H1 (cell line): ENCODE measurements around the gene SOS1.

Source experiments
- CTCF ChIP-seq, 3 experiments: IDR thresholded peaks; 1 replicate in 2 of 3; 2 replicates in 1 of 3; pipeline versions ENCODE4 v1.5.1 to v1.6.1; 2011; ENCODE audit warnings: low read length in 3 of 3, mild to moderate bottlenecking in 3 of 3, inconsistent platforms in 2 of 3, low read depth in 1 of 3, moderate library complexity in 1 of 3; ENCODE audit not compliant: insufficient read depth in 1 of 3; ENCODE audit errors: control extremely low read depth in 1 of 3
- EZH2 ChIP-seq: fragments of 200-600 bp; sonication (generic); IDR thresholded peaks from 2 replicates; pipeline ENCODE4 v1.7.1; 2012; ENCODE audit warnings: low read depth, mild to moderate bottlenecking, moderate library complexity, low read length, inconsistent platforms; ENCODE audit not compliant: severe bottlenecking
- RAD21 ChIP-seq, 2 experiments: IDR thresholded peaks in 1 of 2; conservative IDR thresholded peaks in 1 of 2; 2 replicates each; pipeline ENCODE4 v1.6.1; 2011; ENCODE audit warnings: low read depth in 2 of 2, low read length in 2 of 2, improper control_type of control experiment in 1 of 2, inconsistent platforms in 1 of 2, mild to moderate bottlenecking in 1 of 2, moderate library complexity in 1 of 2
- RBBP5 ChIP-seq: IDR thresholded peaks from 2 replicates; pipeline ENCODE4 v1.7.1; 2012; ENCODE audit warnings: low read depth, mild to moderate bottlenecking, inconsistent platforms, low read length, moderate library complexity, borderline replicate concordance
- SP2 ChIP-seq: IDR thresholded peaks from 2 replicates; pipeline ENCODE4 v1.6.1; 2012; ENCODE audit warnings: mild to moderate bottlenecking, low read length, inconsistent platforms
- USF2 ChIP-seq: IDR thresholded peaks from 2 replicates; pipeline ENCODE4 v1.6.1; 2011; ENCODE audit warnings: low read length, improper control_type of control experiment

GRCh38 chr2:39061280-39061679, 59.6 kb downstream of the SOS1 start:
- no peak for TF ChIP-seq CTCF (IDR thresholded peaks at IDR 0.05; ENCODE audit: control extremely low read depth in 1 of 3, insufficient read depth in 1 of 3, low read depth in 1 of 3, low read length in 3 of 3)
- TF ChIP-seq EZH2 = no peak
- no peak for TF ChIP-seq USF2
- TF ChIP-seq SP2 = no peak
- TF ChIP-seq RBBP5 = no peak
- TF ChIP-seq RAD21 (IDR thresholded peaks at IDR 0.05 in 1 of 2, conservative IDR thresholded peaks at IDR 0.05 in 1 of 2; ENCODE audit: low read depth in 2 of 2, low read length in 2 of 2) = no peak
